Esophagus muscularis mucosa (tissue), 4 donors: Measurements from ENCODE around the gene TTLL5.
A peak's percentile ranks its signal among the peaks of the same experiment; 100 is the strongest.

Experiments
- EP300 ChIP-seq: sonication (generic); formaldehyde crosslinking; IDR thresholded peaks from one replicate; pipeline ENCODE4 v1.6.1; 2017; ENCODE audit warnings: antibody characterized with exemption
- POLR2A ChIP-seq: fragments of 450-650 bp; IDR thresholded peaks from one replicate; pipeline ENCODE4 v1.6.1; 2017; ENCODE audit warnings: antibody characterized with exemption, moderate library complexity, mild to moderate bottlenecking, low read depth
- POLR2AphosphoS5 ChIP-seq, 2 donors: sonication (generic); formaldehyde crosslinking; IDR thresholded peaks; one replicate each; pipeline ENCODE4 v1.6.1; 2017; ENCODE audit warnings: antibody characterized with exemption in 2 of 2
- TF ChIP-seq, protein P1 (sequence below), 3 experiments: fragments of 200-600 bp in 2 of 3; fragments of 450-650 bp in 1 of 3; sonication (generic) in 2 of 3; IDR thresholded peaks; one replicate each; pipeline ENCODE4 v1.5.1; 2017 to 2019; ENCODE audit warnings: antibody characterized with exemption in 3 of 3, mild to moderate bottlenecking in 2 of 3, moderate library complexity in 1 of 3

DNA sequence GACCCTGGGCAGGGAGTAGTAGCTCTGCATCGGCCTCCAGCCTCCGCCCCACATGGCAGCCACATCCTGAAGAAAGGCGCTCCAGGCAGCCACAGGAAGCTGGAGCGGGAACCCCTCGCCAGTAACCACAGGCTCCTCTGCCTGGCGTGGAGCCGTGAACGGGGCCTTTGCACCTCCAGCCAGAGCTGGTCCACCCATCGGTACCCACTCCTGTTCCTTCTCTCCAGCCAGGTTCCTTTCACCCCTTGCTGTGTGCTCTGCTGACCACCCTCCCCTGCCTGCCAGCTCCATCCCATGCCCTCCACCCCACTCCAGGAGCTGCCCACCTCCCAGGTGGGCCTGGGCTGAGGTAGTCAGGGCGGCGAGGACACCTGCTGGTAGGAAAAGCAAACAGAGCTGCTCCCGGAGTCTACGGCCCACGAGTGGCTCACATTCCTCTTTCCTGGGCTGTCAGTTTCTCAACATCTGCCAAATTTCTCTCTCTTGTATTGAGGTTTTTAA, 318.1 kb downstream of the TTLL5 start:
- TF ChIP-seq, protein P1, sequence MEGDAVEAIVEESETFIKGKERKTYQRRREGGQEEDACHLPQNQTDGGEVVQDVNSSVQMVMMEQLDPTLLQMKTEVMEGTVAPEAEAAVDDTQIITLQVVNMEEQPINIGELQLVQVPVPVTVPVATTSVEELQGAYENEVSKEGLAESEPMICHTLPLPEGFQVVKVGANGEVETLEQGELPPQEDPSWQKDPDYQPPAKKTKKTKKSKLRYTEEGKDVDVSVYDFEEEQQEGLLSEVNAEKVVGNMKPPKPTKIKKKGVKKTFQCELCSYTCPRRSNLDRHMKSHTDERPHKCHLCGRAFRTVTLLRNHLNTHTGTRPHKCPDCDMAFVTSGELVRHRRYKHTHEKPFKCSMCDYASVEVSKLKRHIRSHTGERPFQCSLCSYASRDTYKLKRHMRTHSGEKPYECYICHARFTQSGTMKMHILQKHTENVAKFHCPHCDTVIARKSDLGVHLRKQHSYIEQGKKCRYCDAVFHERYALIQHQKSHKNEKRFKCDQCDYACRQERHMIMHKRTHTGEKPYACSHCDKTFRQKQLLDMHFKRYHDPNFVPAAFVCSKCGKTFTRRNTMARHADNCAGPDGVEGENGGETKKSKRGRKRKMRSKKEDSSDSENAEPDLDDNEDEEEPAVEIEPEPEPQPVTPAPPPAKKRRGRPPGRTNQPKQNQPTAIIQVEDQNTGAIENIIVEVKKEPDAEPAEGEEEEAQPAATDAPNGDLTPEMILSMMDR (IDR thresholded peaks at IDR 0.05), result peak; percentile 53 to 63 (median 61)
- no peak for TF ChIP-seq POLR2AphosphoS5 (IDR thresholded peaks at IDR 0.05)
- TF ChIP-seq EP300, result no peak
- TF ChIP-seq POLR2A, result no peak
